ENCODE results near the gene EYA4.

DNA sequence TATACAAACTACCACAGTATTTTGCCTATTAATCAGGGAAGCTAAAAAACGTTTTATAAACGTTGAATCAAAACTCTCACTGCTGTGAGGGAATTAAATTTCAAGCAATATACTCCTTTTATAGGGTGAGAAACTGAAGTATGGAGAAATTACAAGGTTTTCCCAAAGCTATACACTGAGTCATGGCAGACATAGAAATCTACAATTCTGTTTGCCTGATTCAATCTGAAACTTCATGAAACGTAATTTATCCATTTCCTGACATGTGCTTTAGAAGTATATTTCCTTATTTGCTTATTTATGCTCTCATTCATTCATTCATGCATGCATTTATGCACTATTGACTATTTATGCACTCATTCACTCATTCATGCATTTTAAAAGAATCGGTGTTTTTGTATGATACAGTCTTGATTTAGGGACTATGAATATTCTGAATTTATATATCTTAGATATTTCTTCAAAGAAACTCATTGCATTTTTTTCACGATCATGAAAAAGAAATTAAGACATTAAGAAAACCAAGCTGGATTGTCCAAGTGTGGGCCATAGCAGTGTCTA is 16.5 kb downstream of the EYA4 start:
- TF ChIP-seq EZH2 (IDR thresholded peaks at IDR 0.05; ENCODE audit: low read length, unreplicated experiment) (no peak), CTCF (conservative IDR thresholded peaks at IDR 0.05; ENCODE audit: low read depth, low read length) (no peak)

Data from PC-3 (cell line).